Measurements from ENCODE around the gene POC1B. TPM values are rescaled to one million over a fixed set of nuclear protein-coding genes. Genes with fewer than 3 reads are reported as not detected.

The POC1B gene
- total and polyA plus RNA-seq, 5 donors = 5.4 to 13.1 (median 8.1) TPM

Other genes starting within 250 kb of the POC1B start
- gene DUSP6, start 173.5 kb downstream of the POC1B start, total RNA-seq = 10 to 100 TPM; 18.6 to 27.8 (median 24.1) TPM
- 18.5 TPM for gene DUSP6, start 173.5 kb downstream of the POC1B start, polyA plus RNA-seq
- gene GALNT4, start 1.3 kb downstream of the POC1B start, total RNA-seq = 1 to 10 TPM; 3.3 to 5.2 (median 4.0) TPM
- gene GALNT4, start 1.3 kb downstream of the POC1B start, polyA plus RNA-seq = 2.5 TPM
- 10 to 100 TPM; 13.0 to 19.0 (median 16.6) TPM for gene ATP2B1, start 182.8 kb upstream of the POC1B start, total RNA-seq
- 6.1 TPM for gene ATP2B1, start 182.8 kb upstream of the POC1B start, polyA plus RNA-seq